ENCODE results near the gene XPO6. TPM values are rescaled to one million over a fixed set of nuclear protein-coding genes. Genes with fewer than 3 reads are reported as not detected.

The XPO6 gene
- total and polyA plus RNA-seq, 4 donors = 52.9 to 172 (median 126) TPM

DNA sequence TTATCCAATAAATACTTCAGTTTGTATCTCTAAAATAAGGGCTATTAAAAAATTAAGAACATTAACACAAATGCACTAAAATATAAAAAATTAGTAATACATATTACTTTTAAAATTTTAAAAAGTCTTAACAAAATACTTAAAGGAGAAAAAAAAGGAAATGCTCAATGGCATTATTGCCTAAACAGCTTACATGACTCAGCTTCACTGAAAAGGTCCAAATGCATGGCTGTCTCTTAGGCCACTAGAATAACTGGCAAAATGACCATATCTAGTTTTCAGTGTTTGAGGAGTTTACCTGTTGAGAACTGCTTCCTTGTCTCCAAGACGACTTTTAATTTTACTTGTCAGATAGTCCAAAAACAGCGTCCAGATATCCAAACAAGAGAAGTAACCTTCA lies 66.0 kb downstream of the XPO6 start:
- WGBS, 2 donors = 78 to 89% methylated on average over 2 of the region's 2 CpGs
- H3K4me3 ChIP-seq = no peak overlapping the region
- peaks cover 8 to 17% (median 13%) of the 10 kb centered on the region in 4 donors for H3K36me3 ChIP-seq (ENCODE audit: control insufficient read depth in 4 of 4, insufficient read depth in 4 of 4, low read length in 4 of 4)
- H3K27ac ChIP-seq (ENCODE audit: low read depth in 1 of 2, low read length in 1 of 2) = no peak overlapping the region
- TF ChIP-seq, protein P1, sequence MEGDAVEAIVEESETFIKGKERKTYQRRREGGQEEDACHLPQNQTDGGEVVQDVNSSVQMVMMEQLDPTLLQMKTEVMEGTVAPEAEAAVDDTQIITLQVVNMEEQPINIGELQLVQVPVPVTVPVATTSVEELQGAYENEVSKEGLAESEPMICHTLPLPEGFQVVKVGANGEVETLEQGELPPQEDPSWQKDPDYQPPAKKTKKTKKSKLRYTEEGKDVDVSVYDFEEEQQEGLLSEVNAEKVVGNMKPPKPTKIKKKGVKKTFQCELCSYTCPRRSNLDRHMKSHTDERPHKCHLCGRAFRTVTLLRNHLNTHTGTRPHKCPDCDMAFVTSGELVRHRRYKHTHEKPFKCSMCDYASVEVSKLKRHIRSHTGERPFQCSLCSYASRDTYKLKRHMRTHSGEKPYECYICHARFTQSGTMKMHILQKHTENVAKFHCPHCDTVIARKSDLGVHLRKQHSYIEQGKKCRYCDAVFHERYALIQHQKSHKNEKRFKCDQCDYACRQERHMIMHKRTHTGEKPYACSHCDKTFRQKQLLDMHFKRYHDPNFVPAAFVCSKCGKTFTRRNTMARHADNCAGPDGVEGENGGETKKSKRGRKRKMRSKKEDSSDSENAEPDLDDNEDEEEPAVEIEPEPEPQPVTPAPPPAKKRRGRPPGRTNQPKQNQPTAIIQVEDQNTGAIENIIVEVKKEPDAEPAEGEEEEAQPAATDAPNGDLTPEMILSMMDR (IDR thresholded peaks at IDR 0.05; ENCODE audit: control extremely low read depth, extremely low read depth) = no peak
- H3K4me1 ChIP-seq (ENCODE audit: control insufficient read depth in 5 of 5, insufficient read depth in 5 of 5, low read length in 5 of 5) = no peaks in the 10 kb centered on the region
- DNase-seq = no peak
- H3K9me3 ChIP-seq (ENCODE audit: control insufficient read depth in 4 of 4, insufficient read depth in 3 of 4, low read length in 3 of 4) = no peaks in the 10 kb centered on the region
- no peak for ATAC-seq (ENCODE audit: insufficient read depth, low FRiP score)
- no peak overlapping the region for H3K9ac ChIP-seq (ENCODE audit: insufficient read depth in 1 of 2, low read length in 2 of 2)
- no peaks in the 10 kb centered on the region for H3K27me3 ChIP-seq (ENCODE audit: control insufficient read depth in 3 of 3, insufficient read depth in 3 of 3, low read length in 2 of 3)

- Histone ChIP-seq H3K9me3 (ENCODE audit: control insufficient read depth in 4 of 4, insufficient read depth in 3 of 4, low read length in 3 of 4) (no peaks in the 10 kb centered on the region), H3K4me3 (no peak overlapping the region), H3K9ac (ENCODE audit: insufficient read depth in 1 of 2, low read length in 2 of 2) (no peak overlapping the region), H3K27ac (ENCODE audit: low read depth in 1 of 2, low read length in 1 of 2) (peak overlapping the region in 1 of 2 donors; percentile 82), H3K27me3 (ENCODE audit: control insufficient read depth in 3 of 3, insufficient read depth in 3 of 3, low read length in 2 of 3) (no peaks in the 10 kb centered on the region), H3K4me1 (ENCODE audit: control insufficient read depth in 5 of 5, insufficient read depth in 5 of 5, low read length in 5 of 5) (peaks cover 0 to 2% (median 0%) of the 10 kb centered on the region in 5 donors), H3K36me3 (ENCODE audit: control insufficient read depth in 4 of 4, insufficient read depth in 4 of 4, low read length in 4 of 4) (peaks cover 6 to 10% (median 8%) of the 10 kb centered on the region in 4 donors)
- TF ChIP-seq, protein P1 (IDR thresholded peaks at IDR 0.05; ENCODE audit: control extremely low read depth, extremely low read depth) = no peak
- 54 to 60% methylated on average over 5 of the region's 5 CpGs for WGBS, 2 donors
- ATAC-seq (ENCODE audit: insufficient read depth, low FRiP score) (peak; percentile 66), DNase-seq (peak in 2 of 3 donors; percentile 13 to 15)
Observed at GRCh38 chr16:28140788-28141618, 70.8 kb downstream of the XPO6 start.

GRCh38 chr16:28139530-28139929 lies 72.2 kb downstream of the XPO6 start:
- H3K9ac ChIP-seq (ENCODE audit: insufficient read depth in 1 of 2, low read length in 2 of 2) = no peak overlapping the region
- H3K36me3 ChIP-seq (ENCODE audit: control insufficient read depth in 4 of 4, insufficient read depth in 4 of 4, low read length in 4 of 4) = peaks cover 4 to 15% (median 12%) of the 10 kb centered on the region in 4 donors
- H3K27ac ChIP-seq (ENCODE audit: low read depth in 1 of 2, low read length in 1 of 2) = no peak overlapping the region
- WGBS, 2 donors = 94 to 96% methylated on average over 1 of the region's 1 CpG
- peaks cover 0 to 2% (median 0%) of the 10 kb centered on the region in 5 donors for H3K4me1 ChIP-seq (ENCODE audit: control insufficient read depth in 5 of 5, insufficient read depth in 5 of 5, low read length in 5 of 5)
- DNase-seq (no peak), ATAC-seq (ENCODE audit: insufficient read depth, low FRiP score) (no peak)
- H3K4me3 ChIP-seq = no peak overlapping the region
- no peaks in the 10 kb centered on the region for H3K27me3 ChIP-seq (ENCODE audit: control insufficient read depth in 3 of 3, insufficient read depth in 3 of 3, low read length in 2 of 3)
- H3K9me3 ChIP-seq (ENCODE audit: control insufficient read depth in 4 of 4, insufficient read depth in 3 of 4, low read length in 3 of 4) = no peaks in the 10 kb centered on the region
- TF ChIP-seq, protein P1 (IDR thresholded peaks at IDR 0.05; ENCODE audit: control extremely low read depth, extremely low read depth) = no peak
